NCI-H2081 treated with DMSO at 0.1 percent for 48 hours (cell line): Measurements from ENCODE around the gene DUSP16.
"Not testable (repeated sequence)": the region's sequence is repeated elsewhere in the genome, so short reads cannot be mapped to it uniquely, and the experiment has no call there.

ENCODE experiments used
- DNase-seq: peaks from one replicate; lab custom pipeline; 2025; lab: John Stamatoyannopoulos, UW

The DUSP16 gene

GRCh38 chr12:12520273-12520672 is 42.4 kb downstream of the DUSP16 start:
- no peak for DNase-seq

DNA sequence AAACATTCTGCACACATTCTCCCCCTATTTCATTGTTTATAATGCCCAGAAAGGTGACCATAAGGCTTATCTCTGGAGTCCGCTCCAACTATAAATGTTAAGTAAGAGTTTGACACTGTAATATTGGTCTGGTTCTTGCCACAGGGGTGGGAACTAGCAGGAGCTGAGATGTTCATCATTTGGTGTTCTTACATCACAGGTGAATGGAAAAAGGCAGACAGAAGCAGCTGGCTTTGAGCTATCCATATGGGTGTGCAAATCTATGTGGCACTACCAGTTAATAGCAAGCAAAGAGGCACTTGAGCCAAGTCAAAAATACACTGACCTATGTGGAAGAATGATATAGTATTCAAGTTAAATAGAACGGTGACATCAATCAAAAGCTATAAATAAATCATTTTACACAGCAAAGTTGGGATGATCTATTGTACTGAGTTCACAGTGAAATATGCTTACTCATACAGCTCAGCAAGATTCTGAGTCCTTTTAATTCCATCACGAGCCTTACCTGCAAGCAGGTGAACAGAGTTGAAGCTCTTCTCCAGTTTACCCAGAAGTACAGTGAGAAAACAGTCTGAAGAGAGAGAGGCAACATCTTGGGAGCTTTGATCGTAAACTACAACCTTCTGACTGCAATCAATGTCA is 43.2 kb downstream of the DUSP16 start:
- DNase-seq = no peak

- no peak for DNase-seq
Observed at GRCh38 chr12:12518919-12519318, 43.7 kb downstream of the DUSP16 start.

GRCh38 chr12:12518464-12518845 is 44.2 kb downstream of the DUSP16 start:
- DNase-seq = no peak

DNA sequence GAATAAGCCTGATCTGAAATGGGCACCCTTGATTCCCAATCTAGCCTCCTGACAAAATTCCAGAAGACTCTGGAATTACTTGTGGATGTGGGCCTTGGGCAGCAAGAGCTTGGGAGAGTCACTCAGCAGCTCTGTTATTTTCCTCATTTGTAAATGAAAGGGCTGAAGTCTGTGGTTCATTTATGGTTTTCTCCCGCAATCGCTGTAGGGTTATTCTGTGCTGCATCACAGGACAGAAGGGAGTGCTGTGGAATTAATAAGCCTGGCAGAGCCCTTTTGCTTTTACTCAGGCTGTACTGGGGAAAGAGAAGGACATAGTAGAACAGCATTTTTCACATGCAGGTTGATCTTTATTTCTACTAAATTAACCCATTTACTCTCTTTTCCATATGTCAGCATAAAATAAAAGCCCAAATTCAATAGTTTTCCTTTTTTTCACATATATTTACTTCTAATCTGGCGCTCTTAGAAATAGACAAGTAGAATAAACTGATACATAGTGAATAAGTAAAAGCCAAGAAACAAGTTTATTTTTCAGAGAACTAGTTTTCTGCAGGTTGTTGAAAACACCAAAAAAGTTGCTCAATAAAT is 49.2 kb downstream of the DUSP16 start:
- no peak for DNase-seq

DNA sequence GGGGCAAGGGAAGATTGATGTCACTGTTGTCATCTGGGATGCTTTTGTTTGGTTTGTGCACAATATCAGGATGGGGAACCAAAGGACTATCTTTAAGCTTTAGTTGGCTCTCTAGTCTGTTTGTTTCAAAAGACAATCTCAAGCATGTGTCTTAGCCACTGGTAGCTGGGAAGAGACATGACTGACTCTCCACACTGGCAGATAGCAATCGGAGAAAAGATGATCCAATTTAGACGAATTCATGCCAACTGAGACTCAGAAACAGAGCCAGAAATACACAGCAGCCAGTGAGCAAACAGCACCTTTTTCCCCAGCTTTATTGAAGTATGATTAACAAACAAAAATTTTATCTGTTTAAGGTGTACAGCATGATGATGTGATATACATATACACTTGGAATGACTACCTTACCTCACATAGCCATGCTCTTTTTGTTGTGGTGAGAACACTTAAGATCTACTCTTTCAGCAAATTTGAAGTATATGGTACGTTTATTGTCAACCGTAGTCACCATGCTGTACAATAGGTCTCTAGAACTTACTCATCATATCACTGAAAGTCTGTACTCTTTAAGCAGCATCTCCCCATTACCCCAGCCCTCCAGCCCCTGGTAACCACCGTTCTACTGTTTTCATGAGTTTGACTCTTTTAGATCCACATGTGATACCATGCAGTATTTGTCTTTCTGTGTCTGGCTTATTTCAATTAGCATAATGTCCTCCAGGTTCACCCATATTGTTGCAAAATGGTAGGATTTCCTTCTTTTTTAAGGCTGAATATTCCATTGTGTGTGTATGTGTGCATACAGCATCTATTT is 50.6 kb downstream of the DUSP16 start:
- DNase-seq = no peak

GRCh38 chr12:12511021-12511783 is 51.5 kb downstream of the DUSP16 start:
- DNase-seq = no peak

DNA sequence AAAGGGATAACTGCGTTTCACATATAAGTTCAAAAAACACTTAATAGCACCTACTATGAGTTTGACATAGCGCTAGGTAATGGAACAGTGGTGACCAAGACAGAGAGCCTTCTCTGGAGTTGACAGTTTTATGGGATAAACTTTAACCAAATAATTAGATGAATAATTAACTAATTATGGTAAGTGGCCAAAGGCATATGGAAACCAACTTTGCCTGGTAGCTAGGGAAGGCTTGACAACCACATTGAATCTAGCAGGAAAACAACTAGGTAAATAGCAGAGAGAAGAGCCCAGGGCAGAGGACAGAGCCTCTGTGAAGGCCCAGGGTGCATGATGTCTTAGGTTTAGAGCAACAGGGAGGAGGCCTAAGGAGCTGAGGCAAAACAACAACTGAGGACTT is 52.1 kb downstream of the DUSP16 start:
- no peak for DNase-seq

GRCh38 chr12:12510141-12510540 is 52.5 kb downstream of the DUSP16 start:
- no peak for DNase-seq

DNA sequence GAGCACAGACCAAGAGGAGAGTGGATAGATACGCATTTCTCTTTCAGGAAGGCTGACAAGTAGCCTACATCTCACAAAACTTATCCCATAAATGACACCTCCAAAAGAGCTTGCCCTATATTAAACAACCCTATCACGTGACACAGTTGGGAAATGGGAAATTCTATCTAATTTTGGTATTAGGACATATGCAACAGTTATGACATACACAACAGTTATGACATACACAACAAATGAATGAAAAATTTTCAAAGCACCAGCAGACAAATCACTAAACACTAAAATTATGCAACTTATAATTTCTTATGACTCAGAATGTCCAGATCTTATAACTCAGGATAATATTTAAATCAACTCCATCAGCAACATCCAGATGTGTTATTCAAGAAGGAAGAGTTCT is 54.1 kb downstream of the DUSP16 start:
- DNase-seq = no peak

- no peak for DNase-seq
Observed at GRCh38 chr12:12507121-12507520, 55.5 kb downstream of the DUSP16 start.

GRCh38 chr12:12506496-12506890 is 56.2 kb downstream of the DUSP16 start:
- DNase-seq = no peak

DNA sequence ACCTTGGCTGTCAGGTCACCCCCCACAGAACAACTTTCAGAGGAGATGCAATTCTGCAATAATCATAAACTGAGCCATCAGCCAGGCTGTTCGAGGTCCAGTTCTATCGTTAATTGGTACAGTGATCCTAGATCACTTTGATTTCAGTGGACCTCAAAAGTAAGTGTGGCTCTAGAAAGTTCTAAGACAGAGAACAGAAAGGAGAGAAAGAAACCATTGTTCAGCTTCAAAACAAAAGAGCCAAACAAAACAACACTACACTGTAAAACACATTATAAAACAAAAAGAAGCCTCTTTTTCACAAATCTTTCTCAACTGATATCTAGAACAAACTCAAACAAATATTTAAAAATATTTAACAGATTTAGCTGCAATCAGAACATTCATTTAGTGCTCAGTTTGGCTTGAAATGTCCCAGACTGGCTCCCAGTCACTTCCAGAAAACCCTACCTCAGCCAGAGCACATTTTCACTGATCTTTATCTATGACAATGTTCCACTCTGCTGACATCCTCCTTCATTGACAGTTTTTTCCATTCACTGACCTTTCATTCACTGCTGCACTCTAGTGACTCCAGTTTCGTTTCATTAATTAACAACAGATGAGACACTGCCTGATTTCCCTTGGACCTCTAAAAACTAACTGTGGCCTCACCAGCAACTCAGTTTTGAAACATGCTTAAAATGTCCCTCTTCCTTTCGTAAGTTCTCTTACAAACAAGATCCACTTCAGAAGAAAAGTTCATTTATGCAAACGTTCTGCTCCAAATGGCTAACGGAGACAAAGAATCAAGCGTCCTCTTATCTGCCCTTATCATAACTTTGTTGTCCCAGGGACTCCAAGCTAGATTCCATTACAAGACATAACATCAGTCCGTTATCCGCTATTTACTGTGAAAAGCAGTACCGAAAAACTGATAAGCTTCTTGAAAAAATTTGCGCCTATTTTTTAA is 56.8 kb downstream of the DUSP16 start:
- no peak for DNase-seq

DNA sequence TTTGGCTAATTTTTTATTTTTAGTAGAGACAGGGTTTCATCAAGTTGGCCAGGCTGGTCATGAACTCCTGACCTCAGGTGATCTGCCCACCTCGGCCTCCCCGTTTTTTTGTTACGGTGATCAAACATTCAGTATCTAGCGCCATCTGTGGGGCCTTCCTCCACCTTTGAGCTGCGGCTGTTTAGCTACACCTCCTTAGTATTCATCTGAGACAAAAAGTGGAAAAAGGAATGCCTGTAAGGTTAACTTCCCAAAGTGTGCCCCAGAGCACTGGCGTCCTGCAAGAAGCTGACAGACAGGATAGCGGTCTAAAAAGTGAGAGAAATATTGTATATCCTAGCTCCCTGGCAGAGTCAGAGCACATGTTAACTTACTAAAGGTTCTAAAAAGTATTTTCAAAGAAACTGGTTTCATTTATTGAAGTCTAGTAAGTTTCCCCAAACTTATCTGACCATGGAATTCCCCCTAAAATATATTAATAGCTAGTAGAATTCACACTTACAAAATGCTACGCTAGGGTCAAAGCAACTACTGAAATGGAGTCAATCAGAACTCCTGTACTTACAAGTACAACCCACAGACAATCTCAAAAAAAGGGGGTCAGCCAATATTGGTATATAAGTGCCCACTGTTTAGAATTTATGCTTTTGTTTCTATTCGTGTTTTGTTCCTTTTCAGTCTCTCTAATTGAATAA is 59.1 kb downstream of the DUSP16 start:
- DNase-seq = no peak

DNA sequence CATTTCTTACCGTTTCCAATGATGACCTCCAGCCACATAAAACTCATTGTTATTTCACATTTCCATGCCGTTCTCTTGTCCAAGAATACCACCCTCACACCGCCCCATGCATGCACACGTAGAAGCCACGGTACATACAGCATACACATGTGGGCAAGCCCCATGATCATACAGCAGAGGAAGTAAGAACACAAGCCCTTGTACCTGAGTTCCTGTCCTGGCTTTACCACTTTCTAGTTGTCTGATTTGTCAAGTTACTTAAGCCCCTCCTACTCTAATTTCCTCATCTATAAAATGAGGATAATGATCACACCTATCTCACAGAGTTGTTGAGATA is 59.9 kb downstream of the DUSP16 start:
- DNase-seq = no peak

- DNase-seq = not testable (repeated sequence)
Observed at GRCh38 chr12:12502130-12502814, 60.4 kb downstream of the DUSP16 start.

GRCh38 chr12:12501121-12501520 is 61.5 kb downstream of the DUSP16 start:
- no peak for DNase-seq

DNA sequence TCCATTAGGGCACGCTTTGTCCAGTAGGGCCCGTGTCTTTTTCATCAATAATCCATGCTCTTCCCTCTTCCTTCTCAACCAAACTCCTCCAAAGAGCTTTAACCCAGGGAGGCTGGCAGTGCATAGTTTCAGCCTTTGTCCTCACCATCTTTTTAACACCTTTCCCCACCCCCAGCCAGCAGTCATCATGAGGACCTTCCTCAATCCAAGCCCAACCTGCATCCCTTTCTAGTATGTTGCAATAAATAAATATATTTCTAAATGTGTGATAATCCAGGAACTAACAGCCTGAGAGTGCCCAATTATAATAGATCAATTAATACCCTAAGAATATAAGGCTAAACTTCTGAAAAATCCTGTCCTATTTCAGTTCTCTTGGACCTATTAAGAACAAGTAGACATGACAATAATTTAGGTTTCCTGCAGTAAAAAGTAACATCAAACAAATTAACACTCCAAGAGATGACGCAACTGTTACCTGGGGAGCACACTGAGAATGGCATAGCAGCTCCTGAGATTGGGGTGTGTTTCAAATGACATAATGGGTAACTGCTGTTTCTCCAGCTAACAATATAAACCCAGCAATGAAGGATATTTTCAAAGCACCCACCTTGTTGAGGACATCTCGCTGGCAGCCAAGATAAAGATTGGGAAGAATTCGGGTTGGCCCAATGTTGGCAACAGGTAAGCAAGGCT is 62.6 kb downstream of the DUSP16 start:
- DNase-seq = no peak

GRCh38 chr12:12498210-12498609 is 64.5 kb downstream of the DUSP16 start:
- no peak for DNase-seq

GRCh38 chr12:12495536-12495935 is 67.1 kb downstream of the DUSP16 start:
- no peak for DNase-seq
